Hypothalamus (tissue), 51 donors: ENCODE results near the gene SLC5A2.
"Not testable (repeated sequence)": the region's sequence is repeated elsewhere in the genome, so short reads cannot be mapped to it uniquely, and the experiment has no call there.

Experiments
- DNase-seq, 51 donors: peaks; one replicate each; lab custom pipeline; 2025; lab: John Stamatoyannopoulos, UW

SLC5A2 gene

DNA sequence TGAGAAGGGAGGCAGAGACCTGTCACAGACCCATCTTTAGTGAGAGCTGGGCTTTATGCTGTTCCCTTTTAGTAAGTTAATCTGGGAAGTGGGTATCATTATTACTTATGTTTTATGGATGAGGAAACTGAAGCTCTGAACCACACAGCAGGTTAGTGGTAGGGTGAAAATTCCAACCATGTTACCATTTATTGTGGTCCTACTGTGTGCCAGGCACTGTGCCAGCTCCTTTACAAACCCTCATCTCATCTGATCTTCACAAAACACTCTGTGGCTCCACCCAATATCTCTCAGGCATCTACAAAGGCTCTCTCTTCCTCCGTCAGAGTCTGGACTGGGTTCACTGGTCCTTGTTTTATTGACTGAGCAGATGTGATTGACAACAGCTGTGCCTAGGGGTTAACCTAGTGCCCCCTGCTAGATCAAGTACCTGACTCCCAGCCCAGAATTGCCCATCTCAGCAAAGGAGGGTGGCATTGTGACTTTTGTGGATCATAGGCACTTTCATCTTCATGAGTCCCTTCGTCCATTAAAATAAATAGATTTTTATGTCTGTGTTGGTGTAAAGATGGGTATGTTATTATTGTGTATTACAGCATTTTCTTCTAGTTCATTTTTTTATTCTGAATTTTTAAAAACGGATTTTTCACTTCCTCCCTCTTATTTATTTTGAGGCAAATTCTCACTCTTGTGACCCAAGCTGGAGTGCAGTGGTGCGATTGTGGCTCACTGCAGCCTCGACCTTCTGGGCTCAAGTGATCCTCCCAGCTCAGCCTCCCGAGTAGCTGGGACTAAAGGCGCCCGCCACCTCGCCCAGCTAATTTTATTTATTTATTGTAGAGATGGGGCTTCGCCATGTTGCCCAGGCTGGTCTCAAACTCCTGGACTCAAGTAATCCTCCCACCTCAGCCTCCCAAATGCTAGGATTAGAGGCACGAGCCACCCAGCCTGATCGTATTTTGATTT lies 7.9 kb upstream of the SLC5A2 start:
- no peak for DNase-seq

DNA sequence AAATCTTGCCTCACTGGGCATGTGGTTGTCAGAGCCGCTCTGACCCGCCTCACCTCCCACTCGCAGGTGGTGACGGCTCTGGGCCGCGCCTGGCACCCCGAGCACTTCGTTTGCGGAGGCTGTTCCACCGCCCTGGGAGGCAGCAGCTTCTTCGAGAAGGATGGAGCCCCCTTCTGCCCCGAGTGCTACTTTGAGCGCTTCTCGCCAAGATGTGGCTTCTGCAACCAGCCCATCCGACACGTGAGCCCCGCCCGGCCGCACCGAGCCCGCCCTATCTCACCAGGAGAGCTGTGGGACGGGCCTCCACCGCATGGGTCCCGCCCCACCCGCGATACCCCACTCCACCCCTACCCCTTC lies 7.0 kb upstream of the SLC5A2 start:
- no peak for DNase-seq

DNA sequence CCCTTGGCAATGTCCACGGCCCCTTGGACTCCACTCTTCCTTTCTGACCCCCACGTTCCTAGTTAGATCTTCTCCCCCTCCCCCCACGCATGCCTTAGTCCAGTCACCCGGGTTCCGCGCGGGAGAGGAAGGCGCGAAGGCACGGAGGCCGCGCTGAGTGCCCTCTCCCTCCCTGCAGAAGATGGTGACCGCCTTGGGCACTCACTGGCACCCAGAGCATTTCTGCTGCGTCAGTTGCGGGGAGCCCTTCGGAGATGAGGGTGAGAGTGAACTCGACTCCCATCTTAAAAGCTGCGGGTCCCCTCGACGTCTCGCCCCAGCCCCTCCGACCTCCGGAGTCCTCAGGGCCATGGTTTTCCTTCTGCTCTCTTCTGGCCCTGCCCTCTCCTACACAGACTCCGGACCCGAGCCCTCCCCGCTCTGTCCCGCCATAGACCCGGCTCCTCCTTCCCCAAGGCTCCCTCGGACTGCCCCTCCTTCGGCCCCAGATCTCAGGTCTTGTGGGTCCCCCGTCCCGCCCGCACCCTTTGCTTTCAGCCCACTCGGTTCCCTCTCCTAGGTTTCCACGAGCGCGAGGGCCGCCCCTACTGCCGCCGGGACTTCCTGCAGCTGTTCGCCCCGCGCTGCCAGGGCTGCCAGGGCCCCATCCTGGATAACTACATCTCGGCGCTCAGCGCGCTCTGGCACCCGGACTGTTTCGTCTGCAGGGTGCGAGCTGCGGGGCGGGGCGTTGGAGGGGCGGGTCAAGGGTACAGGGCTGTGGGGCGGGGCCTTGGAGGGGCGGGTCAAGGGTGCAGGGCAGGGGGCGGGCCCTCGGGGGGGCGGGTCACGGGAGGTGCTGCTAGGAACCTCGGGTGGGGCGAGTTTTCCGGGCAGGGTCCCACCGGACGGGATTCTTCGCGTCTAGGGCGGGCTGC lies 6.4 kb upstream of the SLC5A2 start:
- DNase-seq = peak in 25 of 51 donors; percentile 6 to 65 (median 39)

DNA sequence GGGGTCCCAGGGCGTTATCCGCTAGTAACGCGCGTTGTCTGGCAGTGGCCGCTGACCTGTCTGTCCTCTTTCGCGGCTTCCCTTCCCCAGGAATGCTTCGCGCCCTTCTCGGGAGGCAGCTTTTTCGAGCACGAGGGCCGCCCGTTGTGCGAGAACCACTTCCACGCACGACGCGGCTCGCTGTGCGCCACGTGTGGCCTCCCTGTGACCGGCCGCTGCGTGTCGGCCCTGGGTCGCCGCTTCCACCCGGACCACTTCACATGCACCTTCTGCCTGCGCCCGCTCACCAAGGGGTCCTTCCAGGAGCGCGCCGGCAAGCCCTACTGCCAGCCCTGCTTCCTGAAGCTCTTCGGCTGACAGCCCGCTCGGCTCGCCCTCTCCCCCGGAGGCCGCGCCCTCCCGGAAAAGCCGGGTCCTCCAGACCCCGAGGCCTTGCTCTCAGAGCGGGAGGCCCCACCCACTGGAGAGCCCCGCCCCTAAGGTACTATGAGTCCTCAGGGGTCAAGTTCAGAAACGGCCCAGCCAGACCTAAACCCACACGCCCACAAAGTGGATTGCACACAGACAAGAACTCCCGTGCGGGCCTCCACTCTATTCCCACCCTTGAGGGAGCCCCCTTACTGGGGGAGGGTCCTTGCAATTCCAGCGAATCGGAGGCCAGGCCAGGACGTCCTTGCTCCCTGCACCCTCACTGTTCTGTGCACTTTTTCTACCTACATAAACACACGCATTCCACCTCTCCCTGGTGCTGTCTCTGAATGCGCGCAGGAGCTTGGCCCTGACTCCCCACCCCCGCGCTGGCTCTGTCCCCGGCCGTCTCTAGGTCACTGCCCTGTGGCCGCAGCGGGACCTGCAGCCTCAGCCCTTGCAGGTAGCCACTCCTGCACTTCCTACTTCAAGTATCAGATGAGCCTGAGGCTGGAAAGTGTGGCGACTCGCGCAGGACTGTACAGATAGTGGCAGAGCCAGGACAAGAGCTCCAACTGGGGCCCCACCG lies 5.4 kb upstream of the SLC5A2 start:
- peak in 2 of 51 donors; percentile 10 to 11 for DNase-seq

DNA sequence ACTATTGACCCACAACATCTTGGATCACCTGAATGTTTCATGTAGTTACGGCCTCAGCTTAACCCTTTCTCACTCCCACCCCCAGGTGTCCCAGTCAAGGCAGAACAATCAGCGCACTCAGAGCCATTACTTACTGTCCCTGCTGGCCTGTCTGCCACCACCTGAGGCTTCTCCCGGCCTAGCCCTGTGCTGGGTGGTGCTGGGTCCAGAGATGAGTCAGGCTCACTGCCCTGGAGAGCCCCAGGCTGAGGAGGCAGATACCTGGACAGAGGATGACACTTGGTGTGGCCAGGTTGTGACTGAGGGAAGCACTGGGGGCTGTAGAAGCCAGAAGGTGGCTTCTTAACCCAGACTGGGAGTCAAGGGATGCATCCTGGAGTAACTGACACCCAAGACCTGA lies 4.0 kb upstream of the SLC5A2 start:
- no peak for DNase-seq

DNA sequence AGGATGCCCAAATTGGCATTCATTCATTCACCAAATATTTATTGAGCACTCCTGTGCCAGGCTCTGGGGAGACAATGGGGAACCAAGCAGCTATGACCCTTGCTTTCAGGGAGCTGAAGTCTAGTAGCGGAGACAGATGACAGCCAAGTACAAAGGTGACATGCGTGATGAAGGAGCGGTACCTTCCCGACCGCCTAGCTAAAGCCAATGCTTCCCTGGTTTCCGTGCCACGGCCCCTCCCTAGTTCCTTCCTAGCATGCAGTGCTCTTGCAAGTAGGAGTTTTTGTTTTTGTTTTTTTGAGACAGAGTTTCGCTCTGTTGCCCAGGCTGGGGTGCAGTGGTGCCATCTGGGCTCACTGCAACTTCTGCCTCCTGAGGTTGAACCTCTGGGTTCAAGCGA lies 3.2 kb upstream of the SLC5A2 start:
- no peak for DNase-seq

DNA sequence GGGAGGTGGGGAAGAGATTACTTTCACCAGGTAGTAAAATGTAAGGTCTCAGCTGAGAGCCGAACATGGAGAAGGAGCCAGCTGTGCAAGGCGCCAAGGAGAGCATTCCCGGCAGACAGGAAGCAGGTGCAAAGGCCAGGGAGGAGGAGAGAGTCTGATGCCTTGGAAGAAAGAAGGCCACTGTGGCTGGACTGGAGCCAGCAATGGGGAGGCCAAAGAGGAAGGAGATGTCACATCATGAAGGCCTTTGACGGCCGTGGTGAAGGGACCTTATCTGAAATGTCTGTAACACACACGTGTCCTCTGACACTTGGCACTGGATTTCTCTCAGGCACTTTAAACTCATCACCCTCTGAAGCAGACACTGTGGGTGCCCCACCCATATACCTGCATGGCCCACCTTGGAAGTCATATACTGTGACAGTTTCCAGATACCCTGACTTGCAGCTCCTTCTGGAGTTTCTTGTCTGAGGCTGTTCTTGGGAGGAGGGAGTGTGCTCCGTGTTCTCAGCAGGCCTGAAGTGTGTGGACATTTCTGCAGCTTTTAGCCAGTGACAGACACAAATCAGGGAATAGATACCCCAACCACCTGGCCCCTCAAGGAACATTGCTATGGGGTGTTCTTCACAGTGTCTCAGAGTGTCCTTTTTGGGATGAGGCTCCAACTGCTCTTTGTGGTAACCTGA lies 1.9 kb upstream of the SLC5A2 start:
- DNase-seq = no peak

DNA sequence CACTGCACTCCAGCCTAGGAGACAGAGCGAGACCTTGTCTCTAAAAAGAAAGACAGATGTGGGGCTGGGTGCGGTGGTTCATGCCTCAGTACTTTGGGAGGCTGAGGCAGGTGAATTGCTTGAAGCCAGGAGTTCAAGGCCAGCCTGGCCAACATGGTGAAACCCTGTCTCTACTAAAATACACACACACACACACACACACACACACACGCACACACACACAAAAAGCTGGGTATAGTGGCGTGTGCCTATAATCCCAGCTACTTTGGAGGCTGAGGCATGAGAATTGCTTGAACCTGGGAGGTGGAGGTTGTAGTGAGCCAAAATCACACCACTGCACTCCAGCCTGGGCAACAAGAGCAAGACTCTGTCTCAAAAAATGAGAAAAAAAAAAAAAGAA lies 1.1 kb downstream of the SLC5A2 start:
- DNase-seq = not testable (repeated sequence)

DNA sequence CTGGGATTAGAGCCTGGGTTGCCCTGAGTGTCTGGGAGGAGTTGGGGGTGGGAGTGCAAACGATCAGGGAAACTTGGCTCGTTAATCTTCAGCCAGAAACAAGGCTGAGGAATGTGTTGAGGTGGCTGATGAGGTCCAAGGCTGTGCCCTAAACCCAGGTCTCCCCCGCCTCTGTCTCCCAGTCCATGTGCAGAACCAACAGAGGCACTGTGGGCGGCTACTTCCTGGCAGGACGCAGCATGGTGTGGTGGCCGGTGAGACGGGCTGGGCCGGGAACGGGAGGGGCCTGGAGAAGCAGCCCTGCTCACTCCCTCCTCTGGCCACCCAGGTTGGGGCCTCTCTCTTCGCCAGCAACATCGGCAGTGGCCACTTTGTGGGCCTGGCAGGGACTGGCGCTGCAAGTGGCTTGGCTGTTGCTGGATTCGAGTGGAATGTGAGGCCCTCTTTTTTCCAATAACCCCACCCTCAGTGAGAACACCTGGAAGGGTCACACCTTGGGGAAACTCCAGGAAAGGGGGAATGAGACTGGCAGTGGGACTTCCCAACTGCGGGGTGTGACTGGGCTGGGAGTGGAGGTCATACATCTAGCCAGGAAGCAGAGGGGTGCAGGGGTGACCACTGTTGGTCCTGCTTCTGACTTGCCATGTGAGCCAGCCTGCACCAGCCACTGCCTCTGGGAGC lies 1.7 kb downstream of the SLC5A2 start:
- DNase-seq = no peak

DNA sequence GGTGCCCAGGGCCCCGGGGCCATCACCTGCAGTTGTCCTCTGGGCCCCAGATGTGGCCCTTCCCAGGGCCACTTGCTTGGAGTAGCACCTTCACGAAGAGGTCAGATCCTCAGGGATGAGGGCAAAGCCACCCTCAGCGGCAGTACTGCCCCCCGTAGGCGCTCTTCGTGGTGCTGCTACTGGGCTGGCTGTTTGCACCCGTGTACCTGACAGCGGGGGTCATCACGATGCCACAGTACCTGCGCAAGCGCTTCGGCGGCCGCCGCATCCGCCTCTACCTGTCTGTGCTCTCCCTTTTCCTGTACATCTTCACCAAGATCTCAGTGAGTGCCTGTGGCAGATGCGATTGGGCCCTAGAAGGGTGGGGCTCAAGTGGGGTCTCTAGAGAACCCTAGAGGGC lies 2.6 kb downstream of the SLC5A2 start:
- no peak for DNase-seq

DNA sequence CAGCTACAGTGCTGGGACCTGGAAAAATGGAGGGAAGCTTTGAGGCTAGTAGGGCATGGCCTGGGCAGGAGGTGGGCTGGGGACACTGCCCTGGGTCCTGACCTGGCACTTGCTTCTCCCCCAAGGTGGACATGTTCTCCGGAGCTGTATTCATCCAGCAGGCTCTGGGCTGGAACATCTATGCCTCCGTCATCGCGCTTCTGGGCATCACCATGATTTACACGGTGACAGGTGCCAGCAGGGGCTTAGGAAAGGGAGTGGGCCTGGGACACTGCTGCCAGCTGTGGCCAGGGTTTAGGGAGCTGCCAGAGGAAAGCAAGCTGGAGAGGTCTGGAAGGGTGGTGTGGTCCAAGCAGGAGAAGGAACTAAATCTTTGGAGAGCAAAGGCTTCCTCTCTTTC lies 3.1 kb downstream of the SLC5A2 start:
- DNase-seq = no peak

DNA sequence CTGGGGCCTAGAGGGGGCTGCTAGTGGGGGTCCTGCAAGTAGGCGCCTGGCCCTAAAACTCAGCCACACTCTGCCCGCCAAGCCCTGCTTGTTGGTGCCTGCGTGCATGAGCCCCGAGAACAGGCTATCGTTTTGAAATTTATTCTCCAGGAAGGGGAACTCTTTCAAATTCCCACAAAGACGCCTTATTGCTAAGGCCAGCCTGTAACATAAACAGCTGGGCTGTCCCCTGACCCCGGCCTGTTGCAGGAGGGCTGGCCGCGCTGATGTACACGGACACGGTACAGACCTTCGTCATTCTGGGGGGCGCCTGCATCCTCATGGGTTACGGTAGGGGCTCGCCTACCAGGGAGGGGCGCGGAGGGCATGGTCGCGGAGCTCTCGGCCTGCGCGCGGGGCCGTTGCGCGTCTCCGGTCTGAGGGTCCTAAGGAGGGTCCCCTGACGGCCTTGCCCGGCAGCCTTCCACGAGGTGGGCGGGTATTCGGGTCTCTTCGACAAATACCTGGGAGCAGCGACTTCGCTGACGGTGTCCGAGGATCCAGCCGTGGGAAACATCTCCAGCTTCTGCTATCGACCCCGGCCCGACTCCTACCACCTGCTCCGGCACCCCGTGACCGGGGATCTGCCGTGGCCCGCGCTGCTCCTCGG lies 4.3 kb downstream of the SLC5A2 start:
- no peak for DNase-seq

DNA sequence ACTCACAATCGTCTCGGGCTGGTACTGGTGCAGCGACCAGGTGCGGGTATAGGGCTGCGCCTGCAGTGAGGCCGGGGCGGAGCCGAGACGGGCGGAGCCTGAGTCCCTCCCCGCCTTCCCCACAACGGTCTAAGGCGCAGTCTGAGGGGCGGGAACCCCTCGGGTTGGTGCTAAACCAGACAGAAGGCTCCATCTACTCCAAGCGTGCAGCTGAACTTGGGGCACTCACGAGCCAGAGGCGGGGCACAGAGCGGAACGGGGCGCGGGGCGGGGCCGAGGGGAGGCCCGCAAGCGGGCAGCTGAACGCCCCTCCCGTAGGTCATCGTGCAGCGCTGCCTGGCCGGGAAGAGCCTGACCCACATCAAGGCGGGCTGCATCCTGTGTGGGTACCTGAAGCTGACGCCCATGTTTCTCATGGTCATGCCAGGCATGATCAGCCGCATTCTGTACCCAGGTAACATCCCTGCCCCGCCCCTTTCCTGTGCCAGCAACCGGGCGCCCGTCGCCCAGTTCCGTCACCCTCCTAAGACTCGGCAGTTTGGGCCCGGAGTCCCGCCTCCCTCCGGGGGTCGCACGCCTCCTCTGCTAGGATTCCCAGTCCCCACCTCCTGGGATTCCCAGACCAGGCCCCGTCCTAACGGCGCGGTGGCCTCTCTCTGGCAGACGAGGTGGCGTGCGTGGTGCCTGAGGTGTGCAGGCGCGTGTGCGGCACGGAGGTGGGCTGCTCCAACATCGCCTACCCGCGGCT lies 5.0 kb downstream of the SLC5A2 start:
- peak in 9 of 51 donors; percentile 7 to 43 (median 24) for DNase-seq

DNA sequence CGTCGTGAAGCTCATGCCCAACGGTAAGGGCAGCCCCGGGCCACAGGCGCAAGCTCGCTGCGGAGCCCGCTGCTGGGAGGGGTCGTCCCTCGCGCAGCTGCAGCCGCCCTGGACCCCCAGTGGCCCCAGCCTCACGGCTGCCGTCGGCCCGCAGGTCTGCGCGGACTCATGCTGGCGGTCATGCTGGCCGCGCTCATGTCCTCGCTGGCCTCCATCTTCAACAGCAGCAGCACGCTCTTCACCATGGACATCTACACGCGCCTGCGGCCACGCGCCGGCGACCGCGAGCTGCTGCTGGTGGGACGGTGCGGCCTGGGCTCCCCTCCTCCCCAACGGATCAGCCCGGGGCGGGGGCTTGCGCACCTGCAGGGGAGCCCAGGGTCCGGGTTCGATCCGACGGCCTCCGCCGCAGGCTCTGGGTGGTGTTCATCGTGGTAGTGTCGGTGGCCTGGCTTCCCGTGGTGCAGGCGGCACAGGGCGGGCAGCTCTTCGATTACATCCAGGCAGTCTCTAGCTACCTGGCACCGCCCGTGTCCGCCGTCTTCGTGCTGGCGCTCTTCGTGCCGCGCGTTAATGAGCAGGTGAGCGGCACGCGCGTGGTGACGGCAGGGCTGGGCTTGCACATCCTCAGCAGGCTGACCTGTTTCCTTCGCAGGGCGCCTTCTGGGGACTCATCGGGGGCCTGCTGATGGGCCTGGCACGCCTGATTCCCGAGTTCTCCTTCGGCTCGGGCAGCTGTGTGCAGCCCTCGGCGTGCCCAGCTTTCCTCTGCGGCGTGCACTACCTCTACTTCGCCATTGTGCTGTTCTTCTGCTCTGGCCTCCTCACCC lies 5.8 kb downstream of the SLC5A2 start:
- DNase-seq = no peak

DNA sequence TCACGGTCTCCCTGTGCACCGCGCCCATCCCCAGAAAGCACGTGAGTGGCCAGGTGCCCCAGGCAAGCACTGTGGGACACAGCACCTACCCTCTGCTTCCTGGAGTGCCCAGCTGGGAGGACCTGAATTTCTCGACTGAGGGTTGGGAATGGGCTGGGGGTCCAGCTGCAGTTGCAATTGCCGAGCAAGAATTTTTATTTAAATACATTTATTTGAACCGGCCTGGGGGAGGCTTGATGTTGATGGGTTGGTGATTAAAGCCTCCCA lies 6.3 kb downstream of the SLC5A2 start:
- no peak for DNase-seq

DNA sequence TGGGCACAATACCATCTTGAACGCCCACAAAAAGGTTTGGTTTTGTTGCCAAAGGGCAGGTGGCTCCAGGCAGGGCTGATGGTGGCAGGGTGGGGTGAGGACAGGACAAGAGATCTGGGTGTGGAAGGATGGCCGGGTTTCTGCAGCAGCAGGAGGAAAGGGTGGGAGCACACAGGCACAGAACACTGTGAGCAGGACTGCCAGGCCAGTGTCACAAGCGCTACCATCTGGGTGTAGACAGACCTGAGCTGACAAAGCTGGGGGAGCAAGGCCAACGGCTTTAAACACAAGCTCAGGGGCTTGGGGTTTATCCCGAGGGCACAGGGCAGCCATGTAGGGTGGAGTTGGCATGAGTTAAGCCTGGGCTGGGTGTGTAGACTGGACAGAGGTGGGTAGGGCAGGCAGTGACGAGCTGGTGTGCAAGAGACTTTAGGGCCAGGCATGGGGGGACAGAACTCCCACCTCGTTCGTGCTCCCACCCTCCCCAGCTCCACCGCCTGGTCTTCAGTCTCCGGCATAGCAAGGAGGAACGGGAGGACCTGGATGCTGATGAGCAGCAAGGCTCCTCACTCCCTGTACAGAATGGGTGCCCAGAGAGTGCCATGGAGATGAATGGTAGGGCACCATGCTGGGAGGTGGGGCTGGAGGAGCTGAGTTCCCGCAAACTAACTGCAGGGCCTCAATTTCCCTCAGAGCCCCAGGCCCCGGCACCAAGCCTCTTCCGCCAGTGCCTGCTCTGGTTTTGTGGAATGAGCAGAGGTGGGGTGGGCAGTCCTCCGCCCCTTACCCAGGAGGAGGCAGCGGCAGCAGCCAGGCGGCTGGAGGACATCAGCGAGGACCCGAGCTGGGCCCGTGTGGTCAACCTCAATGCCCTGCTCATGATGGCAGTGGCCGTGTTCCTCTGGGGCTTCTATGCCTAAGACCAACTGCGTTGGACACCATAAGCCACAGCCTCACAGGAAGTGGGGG lies 7.0 kb downstream of the SLC5A2 start:
- DNase-seq = no peak
